ENCODE measurements around the gene B3GALT6. TPM values are rescaled to one million over a fixed set of nuclear protein-coding genes. Genes with fewer than 3 reads are reported as not detected.
"Not testable (repeated sequence)": the region's sequence is repeated elsewhere in the genome, so short reads cannot be mapped to it uniquely, and the experiment has no call there.

The B3GALT6 gene
- total RNA-seq, 1 donor from 2014 or later, result 31.9 TPM

DNA sequence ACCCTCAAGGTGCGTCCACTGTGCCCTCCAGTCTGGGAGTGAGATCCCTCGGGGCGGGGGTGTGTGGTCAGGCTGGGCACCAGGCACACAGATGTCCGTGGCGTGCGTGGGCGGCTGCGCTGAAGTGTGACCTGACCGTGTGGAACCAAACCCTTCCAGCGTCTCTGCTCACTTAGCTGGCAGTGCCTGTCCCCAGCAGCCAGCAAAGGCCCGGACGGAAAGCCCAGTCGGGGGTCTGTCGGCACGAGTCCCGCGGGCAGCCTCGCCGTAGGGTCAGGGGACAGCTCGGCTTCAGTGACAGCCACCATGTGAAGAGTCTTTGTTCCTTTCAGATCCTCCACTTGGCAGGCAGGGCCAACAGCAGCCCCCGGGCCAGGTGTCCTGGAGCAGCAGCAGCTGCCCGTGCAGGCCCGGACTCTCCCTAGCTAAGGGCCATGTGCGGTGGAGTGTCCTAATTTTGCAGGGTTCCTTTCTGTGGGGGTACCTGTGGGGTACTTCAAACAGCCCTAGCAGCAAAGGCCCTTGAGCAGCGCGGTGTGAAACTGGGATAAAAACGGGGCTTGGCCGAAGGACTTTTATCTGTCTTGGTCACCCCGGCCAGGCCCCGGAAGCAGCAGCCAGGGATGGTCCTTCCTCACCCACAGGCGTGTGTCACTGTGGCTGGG lies 46.8 kb upstream of the B3GALT6 start:
- Mint-ChIP-seq H3K27ac (no peak overlapping the region), H3K9me3 (ENCODE audit: low read depth) (no peaks in the 10 kb centered on the region), H3K36me3 (ENCODE audit: insufficient read depth) (peaks cover 6% of the 10 kb centered on the region), H3K27me3 (peaks cover 2% of the 10 kb centered on the region), H3K4me3 (ENCODE audit: low read depth) (no peak overlapping the region), H3K4me1 (ENCODE audit: low read depth) (no peaks in the 10 kb centered on the region)
- TF ChIP-seq, protein P1, sequence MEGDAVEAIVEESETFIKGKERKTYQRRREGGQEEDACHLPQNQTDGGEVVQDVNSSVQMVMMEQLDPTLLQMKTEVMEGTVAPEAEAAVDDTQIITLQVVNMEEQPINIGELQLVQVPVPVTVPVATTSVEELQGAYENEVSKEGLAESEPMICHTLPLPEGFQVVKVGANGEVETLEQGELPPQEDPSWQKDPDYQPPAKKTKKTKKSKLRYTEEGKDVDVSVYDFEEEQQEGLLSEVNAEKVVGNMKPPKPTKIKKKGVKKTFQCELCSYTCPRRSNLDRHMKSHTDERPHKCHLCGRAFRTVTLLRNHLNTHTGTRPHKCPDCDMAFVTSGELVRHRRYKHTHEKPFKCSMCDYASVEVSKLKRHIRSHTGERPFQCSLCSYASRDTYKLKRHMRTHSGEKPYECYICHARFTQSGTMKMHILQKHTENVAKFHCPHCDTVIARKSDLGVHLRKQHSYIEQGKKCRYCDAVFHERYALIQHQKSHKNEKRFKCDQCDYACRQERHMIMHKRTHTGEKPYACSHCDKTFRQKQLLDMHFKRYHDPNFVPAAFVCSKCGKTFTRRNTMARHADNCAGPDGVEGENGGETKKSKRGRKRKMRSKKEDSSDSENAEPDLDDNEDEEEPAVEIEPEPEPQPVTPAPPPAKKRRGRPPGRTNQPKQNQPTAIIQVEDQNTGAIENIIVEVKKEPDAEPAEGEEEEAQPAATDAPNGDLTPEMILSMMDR (IDR thresholded peaks at IDR 0.05; ENCODE audit: unreplicated experiment), result no peak
- DNase-seq (ENCODE audit: low spot score, unreplicated experiment), result no peak

DNA sequence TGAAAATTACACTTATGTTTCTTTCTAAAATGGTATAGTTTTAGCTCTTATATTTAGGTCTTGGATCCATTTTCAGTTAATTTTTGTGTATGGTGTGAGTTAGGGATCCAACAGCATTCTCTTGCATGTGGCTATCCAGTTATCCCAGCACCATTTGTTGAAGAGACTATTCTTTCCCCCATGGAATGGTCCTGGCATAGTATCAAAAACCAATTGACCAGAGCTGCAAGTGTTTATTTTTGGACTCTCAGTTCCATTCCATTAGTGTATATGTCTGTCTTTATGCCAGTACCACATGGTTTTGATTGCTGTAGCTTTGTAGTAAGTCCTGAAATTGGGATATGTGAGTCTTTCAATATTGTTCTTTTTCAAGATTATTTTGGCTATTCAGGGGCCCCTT lies 44.1 kb upstream of the B3GALT6 start:
- peaks cover 6% of the 10 kb centered on the region for H3K9me3 Mint-ChIP-seq (ENCODE audit: low read depth)
- H3K27ac Mint-ChIP-seq, result no peak overlapping the region
- no peak for DNase-seq (ENCODE audit: low spot score, unreplicated experiment)
- TF ChIP-seq, protein P1 (IDR thresholded peaks at IDR 0.05; ENCODE audit: unreplicated experiment), result no peak
- H3K27me3 Mint-ChIP-seq, result peaks cover 2% of the 10 kb centered on the region
- no peaks in the 10 kb centered on the region for H3K4me1 Mint-ChIP-seq (ENCODE audit: low read depth)
- no peak overlapping the region for H3K4me3 Mint-ChIP-seq (ENCODE audit: low read depth)
- peaks cover 17% of the 10 kb centered on the region for H3K36me3 Mint-ChIP-seq (ENCODE audit: insufficient read depth)

DNA sequence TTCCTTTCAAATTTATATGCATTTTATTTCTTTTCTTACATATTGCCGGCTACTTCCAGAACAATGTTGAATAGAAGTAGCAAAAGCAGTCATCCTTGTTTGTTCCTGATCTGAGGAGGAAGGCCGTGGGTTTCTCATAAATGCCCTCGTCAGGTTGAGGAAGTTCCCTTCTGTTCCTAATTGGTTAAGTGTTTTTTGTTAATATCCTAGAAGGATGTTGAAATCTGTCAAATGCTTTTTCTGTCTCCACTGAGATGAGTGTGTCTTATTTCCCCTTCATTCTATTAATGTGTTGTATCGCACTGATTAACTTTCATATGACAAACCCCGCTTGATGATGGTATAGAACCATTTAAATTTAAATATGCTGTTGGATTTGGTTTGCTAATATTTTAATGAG lies 42.9 kb upstream of the B3GALT6 start:
- H3K27ac Mint-ChIP-seq, result no peak overlapping the region
- TF ChIP-seq, protein P1 (IDR thresholded peaks at IDR 0.05; ENCODE audit: unreplicated experiment), result no peak
- H3K4me3 Mint-ChIP-seq (ENCODE audit: low read depth), result no peak overlapping the region
- no peak for DNase-seq (ENCODE audit: low spot score, unreplicated experiment)
- peaks cover 17% of the 10 kb centered on the region for H3K36me3 Mint-ChIP-seq (ENCODE audit: insufficient read depth)
- H3K9me3 Mint-ChIP-seq (ENCODE audit: low read depth), result peaks cover 6% of the 10 kb centered on the region
- H3K27me3 Mint-ChIP-seq, result peaks cover 2% of the 10 kb centered on the region
- no peaks in the 10 kb centered on the region for H3K4me1 Mint-ChIP-seq (ENCODE audit: low read depth)

DNA sequence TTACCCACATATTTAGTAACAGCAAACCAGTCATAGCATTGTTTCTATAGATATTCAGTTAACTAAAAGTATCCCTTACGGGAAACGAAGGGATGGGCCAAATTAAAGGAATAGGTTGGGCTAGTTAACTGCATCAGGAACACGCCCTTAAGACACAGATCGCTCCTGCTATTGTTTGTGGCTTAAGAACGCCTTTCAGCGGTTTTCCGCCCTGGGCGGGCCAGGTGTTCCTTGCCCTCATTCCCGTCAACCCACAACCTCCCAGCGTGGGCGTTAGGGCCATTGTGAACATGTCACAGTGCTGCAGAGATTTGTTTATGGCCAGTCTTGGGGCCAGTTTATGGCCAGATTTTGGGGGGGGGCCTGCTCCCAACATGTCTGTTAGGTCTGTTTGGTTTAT lies 40.3 kb upstream of the B3GALT6 start:
- H3K4me3 Mint-ChIP-seq (ENCODE audit: low read depth), result no peak overlapping the region
- H3K27ac Mint-ChIP-seq, result no peak overlapping the region
- H3K36me3 Mint-ChIP-seq (ENCODE audit: insufficient read depth), result peaks cover 24% of the 10 kb centered on the region
- H3K27me3 Mint-ChIP-seq, result peaks cover 2% of the 10 kb centered on the region
- no peak for DNase-seq (ENCODE audit: low spot score, unreplicated experiment)
- TF ChIP-seq, protein P1 (IDR thresholded peaks at IDR 0.05; ENCODE audit: unreplicated experiment), result no peak
- no peaks in the 10 kb centered on the region for H3K4me1 Mint-ChIP-seq (ENCODE audit: low read depth)
- H3K9me3 Mint-ChIP-seq (ENCODE audit: low read depth), result peaks cover 15% of the 10 kb centered on the region

DNA sequence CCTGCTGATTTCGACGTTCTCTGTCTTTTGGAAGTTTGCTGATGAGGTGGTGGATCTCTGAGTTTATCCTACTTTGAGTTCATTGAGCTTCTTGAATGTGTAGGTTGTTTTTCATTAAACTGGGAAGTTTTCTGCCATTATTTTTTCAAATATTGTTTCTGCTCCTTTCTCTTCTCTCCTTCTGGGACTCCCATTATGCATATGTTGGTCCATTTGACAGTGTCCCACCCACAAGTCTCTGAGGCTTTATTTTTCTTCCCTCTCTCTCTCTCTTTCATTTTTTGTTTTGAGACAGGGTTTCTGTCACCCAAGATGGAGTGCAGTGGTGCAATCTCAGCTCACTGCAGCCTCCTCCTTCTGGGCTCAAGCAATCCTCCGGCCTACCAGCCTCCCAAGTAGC lies 37.3 kb upstream of the B3GALT6 start:
- peaks cover 24% of the 10 kb centered on the region for H3K36me3 Mint-ChIP-seq (ENCODE audit: insufficient read depth)
- peaks cover 15% of the 10 kb centered on the region for H3K9me3 Mint-ChIP-seq (ENCODE audit: low read depth)
- H3K27ac Mint-ChIP-seq, result no peak overlapping the region
- peaks cover 2% of the 10 kb centered on the region for H3K27me3 Mint-ChIP-seq
- no peak for DNase-seq (ENCODE audit: low spot score, unreplicated experiment)
- TF ChIP-seq, protein P1 (IDR thresholded peaks at IDR 0.05; ENCODE audit: unreplicated experiment), result no peak
- H3K4me1 Mint-ChIP-seq (ENCODE audit: low read depth), result no peaks in the 10 kb centered on the region
- no peak overlapping the region for H3K4me3 Mint-ChIP-seq (ENCODE audit: low read depth)

DNA sequence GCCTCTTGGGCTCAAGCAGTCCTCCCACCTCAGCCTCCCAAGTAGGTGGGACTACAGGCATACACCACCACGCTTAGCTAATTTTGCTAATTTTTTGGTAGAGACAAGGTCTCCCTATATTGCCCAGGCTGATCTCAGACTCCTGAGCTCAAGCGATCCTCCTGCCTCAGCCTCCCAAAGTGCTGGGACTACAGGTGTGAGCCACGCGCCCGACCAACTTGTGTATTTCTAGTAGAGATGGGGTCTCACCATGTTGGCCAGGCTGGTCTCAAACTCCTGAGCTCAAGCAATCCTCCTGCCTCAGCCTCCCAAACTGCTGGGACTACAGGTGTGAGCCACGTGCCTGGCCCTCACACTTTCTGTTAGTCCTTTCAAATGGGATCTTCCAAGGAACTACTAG lies 36.3 kb upstream of the B3GALT6 start:
- H3K9me3 Mint-ChIP-seq (ENCODE audit: low read depth), result peaks cover 15% of the 10 kb centered on the region
- H3K4me3 Mint-ChIP-seq (ENCODE audit: low read depth); H3K27ac Mint-ChIP-seq; H3K4me1 Mint-ChIP-seq (ENCODE audit: low read depth); H3K27me3 Mint-ChIP-seq; DNase-seq (ENCODE audit: low spot score, unreplicated experiment): not testable (repeated sequence)
- peaks cover 22% of the 10 kb centered on the region for H3K36me3 Mint-ChIP-seq (ENCODE audit: insufficient read depth)
